ENCODE data around the gene TSNAX. TPM values are rescaled to one million over a fixed set of nuclear protein-coding genes. Genes with fewer than 3 reads are reported as not detected.

The TSNAX gene
- total and polyA plus RNA-seq, 2 of the 8 experiments (the other 6 are each of a cell fraction or from before 2014, with no cell fraction given): 7.7 to 34.0 TPM

- Histone ChIP-seq H2BK120ac (replicated peaks; ENCODE audit: low read depth, low read length) (no peak overlapping the region), H3K9me3 (ENCODE audit: insufficient read depth in 2 of 2, low read depth in 1 of 2, low read length in 1 of 2) (no peaks in the 10 kb centered on the region), H3K4me2 (ENCODE audit: insufficient read depth in 1 of 2, low read depth in 2 of 2, low read length in 2 of 2) (no peak overlapping the region), H4K5ac (ENCODE audit: insufficient read length, low read depth, low read length) (no peak overlapping the region), H2AFZ (ENCODE audit: low read length) (peak overlapping the region; percentile 99), H3K4ac (replicated peaks; ENCODE audit: insufficient read length, low read depth, low read length) (no peak overlapping the region), H3K14ac (ENCODE audit: insufficient read length) (no peak overlapping the region), H4K8ac (ENCODE audit: extremely low read depth, insufficient read depth, low read length) (no peak overlapping the region), H3K36me3 (ENCODE audit: control insufficient read depth in 2 of 4, insufficient read depth in 4 of 4, low read length in 3 of 4) (no peaks in the 10 kb centered on the region), H4K91ac (replicated peaks; ENCODE audit: insufficient read length, low read length) (no peak overlapping the region), H2BK15ac (ENCODE audit: low read length) (no peak overlapping the region), H2BK12ac (ENCODE audit: low read depth, low read length) (no peak overlapping the region), H3K23ac (ENCODE audit: insufficient read length) (no peak overlapping the region), H3K79me2 (ENCODE audit: control insufficient read depth in 1 of 2, insufficient read depth in 2 of 2, low read length in 2 of 2) (no peaks in the 10 kb centered on the region), H2AK5ac (ENCODE audit: low read depth, low read length) (no peak overlapping the region), H3K79me1 (ENCODE audit: low read depth, low read length) (no peaks in the 10 kb centered on the region), H3K4me3 (ENCODE audit: extremely low read depth in 1 of 4, insufficient read depth in 2 of 4, low read depth in 3 of 4, low read length in 4 of 4) (no peak overlapping the region), H3K27ac (ENCODE audit: low read depth, low read length) (no peak overlapping the region), H3K23me2 (ENCODE audit: low read depth, low read length) (no peaks in the 10 kb centered on the region), H3K9ac (replicated peaks in 1 of 4; ENCODE audit: extremely low read depth in 1 of 4, low read depth in 3 of 4, low read length in 3 of 4) (no peak overlapping the region), H4K20me1 (replicated peaks in 1 of 2; ENCODE audit: control insufficient read depth in 1 of 2, insufficient read depth in 2 of 2, low read length in 2 of 2) (no peaks in the 10 kb centered on the region), H3K27me3 (replicated peaks in 1 of 4; ENCODE audit: control insufficient read depth in 3 of 4, extremely low read depth in 1 of 4, insufficient read depth in 3 of 4, low read length in 3 of 4) (peaks cover 0 to 1% (median 0%) of the 10 kb centered on the region in 4 experiments; a peak in 1 of 7 replicates), H3K4me1 (replicated peaks in 1 of 4; ENCODE audit: control insufficient read depth in 3 of 4, insufficient read depth in 4 of 4, low read length in 3 of 4) (no peaks in the 10 kb centered on the region), H2BK20ac (ENCODE audit: low read length) (no peak overlapping the region), H2BK5ac (ENCODE audit: low read depth, low read length) (no peak overlapping the region), H3K18ac (ENCODE audit: extremely low read depth, low read length) (no peak overlapping the region), H3K56ac (replicated peaks; ENCODE audit: insufficient read length, low read depth, low read length) (no peak overlapping the region)
- CTCF ChIA-PET (ENCODE audit: partially characterized antibody): interaction anchor here (0.7 to 1.0 kb wide), 2 partner anchors 10 to 15 kb away, joined by 3 read pairs; no protein-coding TSS in a partner anchor
- DNase-seq (ENCODE audit: low read depth in 1 of 2, low spot score in 2 of 2): no peak
- no peak for FAIRE-seq
- POLR2A ChIA-PET (ENCODE audit: partially characterized antibody): no interaction called here
- TF ChIP-seq TEAD4 (IDR thresholded peaks at IDR 0.05; ENCODE audit: low read depth, low read length): no peak
- TF ChIP-seq SIX5 (IDR thresholded peaks at IDR 0.05; ENCODE audit: low read depth, low read length): no peak
- WGBS, 2 experiments (ENCODE audit: extremely low coverage in 1 of 2, insufficient coverage in 1 of 2, insufficient read length in 1 of 2, insufficient replicate concordance in 2 of 2, low coverage in 1 of 2, low lambda C conversion rate in 2 of 2, missing lambda C conversion rate in 1 of 2): 88% methylated on average over 6 of the region's 6 CpGs; no CpG with 5 or more reads in 1 of the 2 experiments
These were observed 19.5 kb upstream of the TSNAX start for GRCh38 chr1:231508941-231509340.
